ENCODE measurements around the gene FUNDC2. TPM values are rescaled to one million over a fixed set of nuclear protein-coding genes. Genes with fewer than 3 reads are reported as not detected.

FUNDC2 gene
- total and polyA plus RNA-seq, 2 of the 4 experiments (the other 2 are of a cell fraction), result 42.5 to 51.7 TPM

DNA sequence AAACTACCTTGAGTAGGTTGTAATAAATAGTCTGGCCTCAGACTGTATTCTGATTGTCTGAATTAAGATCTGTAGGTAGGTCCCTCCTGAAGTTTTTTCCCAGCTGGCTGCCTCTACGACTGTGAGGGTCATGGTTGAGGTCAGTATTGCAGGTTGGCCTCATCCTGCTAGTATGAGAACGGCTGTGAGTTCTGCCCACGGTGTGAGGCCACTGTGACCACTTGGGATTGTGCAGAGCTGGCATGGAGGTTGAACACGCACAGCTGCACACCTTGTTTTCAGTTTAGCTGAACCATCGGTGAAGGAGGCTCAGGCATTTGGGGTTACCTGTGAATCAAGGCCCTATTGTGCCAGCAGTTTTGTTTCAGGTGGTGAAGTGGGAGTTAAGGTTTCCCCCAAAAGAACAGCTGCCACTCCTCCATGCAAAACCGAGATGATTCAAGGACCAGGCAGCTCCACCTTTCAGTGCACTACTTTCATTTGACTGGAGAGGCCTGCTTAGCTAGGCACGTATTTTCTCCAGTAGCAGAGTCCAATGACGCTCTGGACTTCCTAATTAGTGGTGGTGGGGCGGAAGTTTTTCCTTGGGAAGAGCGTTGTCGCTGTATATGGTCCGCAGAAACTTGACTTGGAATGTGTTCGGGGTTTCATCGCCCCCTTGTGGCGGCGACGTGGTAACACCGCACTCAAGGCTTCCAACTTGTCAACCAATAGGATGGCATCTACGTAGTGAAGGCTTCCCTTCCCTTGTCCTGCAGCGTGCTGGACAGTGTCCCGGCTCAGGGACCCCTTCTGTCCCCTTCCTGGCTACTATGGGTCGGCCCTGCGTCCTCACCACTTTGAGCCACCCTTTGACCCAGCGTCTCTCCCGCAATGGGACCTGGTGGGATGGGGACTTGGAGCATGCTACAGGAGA is 30.5 kb downstream of the FUNDC2 start:
- no peak overlapping the region; the same call in 1 of the 2 replicates for H4K5ac ChIP-seq (ENCODE audit: low read depth, low read length)
- no peaks in the 10 kb centered on the region for H4K20me1 ChIP-seq (ENCODE audit: insufficient read depth, low read length)
- H3K56ac ChIP-seq (ENCODE audit: extremely low read depth, insufficient read depth, low read length), result no peak overlapping the region
- dilution Hi-C loops (cut with HindIII; ENCODE audit: low sequenced_read_pairs, unreplicated experiment), result no loop called here
- no peaks in the 10 kb centered on the region for H3K27me3 ChIP-seq (ENCODE audit: control insufficient read depth, insufficient read depth, low read length)
- H2AK5ac ChIP-seq (ENCODE audit: low read depth, low read length), result no peak overlapping the region
- H3K23ac ChIP-seq (ENCODE audit: low read depth, low read length), result 0 out of 2 replicates have a peak overlapping the region, but pooled peaks have one; percentile 41
- H3K18ac ChIP-seq (ENCODE audit: low read depth, low read length), result no peak overlapping the region
- DNase-seq, result peak; percentile 70
- H3K14ac ChIP-seq (replicated peaks; ENCODE audit: low read depth, low read length), result peak overlapping the region; percentile 61; the same call in 1 of the 2 replicates
- H2BK20ac ChIP-seq (ENCODE audit: low read depth, low read length), result no peak overlapping the region
- no peaks in the 10 kb centered on the region for H3K9me3 ChIP-seq (ENCODE audit: control insufficient read depth, insufficient read depth, low read length)
- WGBS, 2 experiments (ENCODE audit: extremely low coverage in 2 of 2, insufficient read length in 1 of 2), result 4% methylated on average over 6 of the region's 25 CpGs; no CpG with 5 or more reads in 1 of the 2 experiments
- no peak overlapping the region for H2BK15ac ChIP-seq (ENCODE audit: low read depth, low read length)
- peak overlapping the region in 1 of 2 experiments; percentile 74; a peak in 2 of 4 replicates for H4K8ac ChIP-seq (ENCODE audit: low read depth in 2 of 2, low read length in 2 of 2)
- intact Hi-C loops (cut with micrococcal nuclease), result loop anchor here (1.0 kb wide), 2 partner anchors 76 to 139 kb away; no protein-coding TSS in a partner anchor
- H3K27ac ChIP-seq (ENCODE audit: insufficient read depth, low read length), result no peak overlapping the region
- H3K4me3 ChIP-seq (ENCODE audit: insufficient read depth, low read depth, low read length), result no peak overlapping the region
- H3K4me1 ChIP-seq (ENCODE audit: control insufficient read depth, insufficient read depth, low read length), result no peaks in the 10 kb centered on the region
- in situ Hi-C loops (cut with MboI; ENCODE audit: low sequenced_read_pairs), result loop anchor here (5.0 kb wide), 1 partner anchor 75 kb away; no protein-coding TSS in a partner anchor
- ChIA-PET CTCF (interaction anchor here (0.9 kb wide), 1 partner anchor 12 kb away, joined by 4 read pairs; no protein-coding TSS in a partner anchor), POLR2A (ENCODE audit: unreplicated experiment) (no interaction called here)
- H2AFZ ChIP-seq (replicated peaks; ENCODE audit: low read length, poor library complexity), result peak overlapping the region; percentile 82
- peak overlapping the region; percentile 3; the same call in 1 of the 2 replicates for H3K4ac ChIP-seq (ENCODE audit: low read depth, low read length)
- peak overlapping the region; percentile 83 for H2AK9ac ChIP-seq (replicated peaks; ENCODE audit: low read depth, low read length, poor library complexity)
- peak overlapping the region; percentile 78 for H3K4me2 ChIP-seq (ENCODE audit: low read depth, low read length)
- peaks cover 2% of the 10 kb centered on the region for H3K36me3 ChIP-seq (ENCODE audit: control insufficient read depth, insufficient read depth, low read length)
- H4K91ac ChIP-seq (ENCODE audit: insufficient read depth, low read depth, low read length), result no peak overlapping the region
- no peak overlapping the region for H2BK5ac ChIP-seq (ENCODE audit: low read depth, low read length, poor library complexity, severe bottlenecking)
- H2BK120ac ChIP-seq (ENCODE audit: low read depth, low read length), result no peak overlapping the region
- peak overlapping the region; percentile 49 for H3K9ac ChIP-seq (ENCODE audit: low read depth, low read length)
- BruUV-seq (replicated peaks), result no TSS peak
- H3K79me1 ChIP-seq (ENCODE audit: low read depth in 1 of 2, low read length in 2 of 2), result no peaks in the 10 kb centered on the region
- peak; percentile 98 for ATAC-seq (ENCODE audit: low read depth)
- H3K9me1 ChIP-seq (ENCODE audit: insufficient read depth, low read length), result no peaks in the 10 kb centered on the region
- TF ChIP-seq CHD1 (IDR thresholded peaks at IDR 0.05; ENCODE audit: low read depth, low read length) (no peak), RFX5 (IDR thresholded peaks at IDR 0.05; ENCODE audit: low read depth, low read length) (no peak), BHLHE40 (IDR thresholded peaks at IDR 0.05; ENCODE audit: low read depth, low read length) (no peak), MAZ (IDR thresholded peaks at IDR 0.05; ENCODE audit: borderline replicate concordance, low read depth, low read length) (no peak), MAFK (IDR thresholded peaks at IDR 0.05; ENCODE audit: low read depth, low read length) (no peak), CEBPB (IDR thresholded peaks at IDR 0.05; ENCODE audit: low read depth, low read length) (no peak), MXI1 (IDR thresholded peaks at IDR 0.05; ENCODE audit: borderline replicate concordance, low read depth, low read length) (no peak), RCOR1 (IDR thresholded peaks at IDR 0.05; ENCODE audit: insufficient replicate concordance, low read length) (no peak), SMC3 (IDR thresholded peaks at IDR 0.05; ENCODE audit: low read depth, low read length) (peak; percentile 57)
- TF ChIP-seq, protein P1, sequence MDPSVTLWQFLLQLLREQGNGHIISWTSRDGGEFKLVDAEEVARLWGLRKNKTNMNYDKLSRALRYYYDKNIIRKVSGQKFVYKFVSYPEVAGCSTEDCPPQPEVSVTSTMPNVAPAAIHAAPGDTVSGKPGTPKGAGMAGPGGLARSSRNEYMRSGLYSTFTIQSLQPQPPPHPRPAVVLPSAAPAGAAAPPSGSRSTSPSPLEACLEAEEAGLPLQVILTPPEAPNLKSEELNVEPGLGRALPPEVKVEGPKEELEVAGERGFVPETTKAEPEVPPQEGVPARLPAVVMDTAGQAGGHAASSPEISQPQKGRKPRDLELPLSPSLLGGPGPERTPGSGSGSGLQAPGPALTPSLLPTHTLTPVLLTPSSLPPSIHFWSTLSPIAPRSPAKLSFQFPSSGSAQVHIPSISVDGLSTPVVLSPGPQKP (IDR thresholded peaks at IDR 0.05; ENCODE audit: borderline replicate concordance, low read depth, low read length), result no peak
- TF ChIP-seq, protein P2, sequence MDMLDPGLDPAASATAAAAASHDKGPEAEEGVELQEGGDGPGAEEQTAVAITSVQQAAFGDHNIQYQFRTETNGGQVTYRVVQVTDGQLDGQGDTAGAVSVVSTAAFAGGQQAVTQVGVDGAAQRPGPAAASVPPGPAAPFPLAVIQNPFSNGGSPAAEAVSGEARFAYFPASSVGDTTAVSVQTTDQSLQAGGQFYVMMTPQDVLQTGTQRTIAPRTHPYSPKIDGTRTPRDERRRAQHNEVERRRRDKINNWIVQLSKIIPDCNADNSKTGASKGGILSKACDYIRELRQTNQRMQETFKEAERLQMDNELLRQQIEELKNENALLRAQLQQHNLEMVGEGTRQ (IDR thresholded peaks at IDR 0.05; ENCODE audit: low read depth, low read length), result no peak
- TF ChIP-seq, protein P3, sequence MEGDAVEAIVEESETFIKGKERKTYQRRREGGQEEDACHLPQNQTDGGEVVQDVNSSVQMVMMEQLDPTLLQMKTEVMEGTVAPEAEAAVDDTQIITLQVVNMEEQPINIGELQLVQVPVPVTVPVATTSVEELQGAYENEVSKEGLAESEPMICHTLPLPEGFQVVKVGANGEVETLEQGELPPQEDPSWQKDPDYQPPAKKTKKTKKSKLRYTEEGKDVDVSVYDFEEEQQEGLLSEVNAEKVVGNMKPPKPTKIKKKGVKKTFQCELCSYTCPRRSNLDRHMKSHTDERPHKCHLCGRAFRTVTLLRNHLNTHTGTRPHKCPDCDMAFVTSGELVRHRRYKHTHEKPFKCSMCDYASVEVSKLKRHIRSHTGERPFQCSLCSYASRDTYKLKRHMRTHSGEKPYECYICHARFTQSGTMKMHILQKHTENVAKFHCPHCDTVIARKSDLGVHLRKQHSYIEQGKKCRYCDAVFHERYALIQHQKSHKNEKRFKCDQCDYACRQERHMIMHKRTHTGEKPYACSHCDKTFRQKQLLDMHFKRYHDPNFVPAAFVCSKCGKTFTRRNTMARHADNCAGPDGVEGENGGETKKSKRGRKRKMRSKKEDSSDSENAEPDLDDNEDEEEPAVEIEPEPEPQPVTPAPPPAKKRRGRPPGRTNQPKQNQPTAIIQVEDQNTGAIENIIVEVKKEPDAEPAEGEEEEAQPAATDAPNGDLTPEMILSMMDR (conservative IDR thresholded peaks at IDR 0.05; ENCODE audit: low read depth, low read length), result peak; percentile 74

Data from IMR-90 (cell line).